ENCODE data around the gene NEU4.
A peak's percentile ranks its signal among the peaks of the same experiment; 100 is the strongest.
"Not testable (repeated sequence)": the region's sequence is repeated elsewhere in the genome, so short reads cannot be mapped to it uniquely, and the experiment has no call there.

The NEU4 gene

GRCh38 chr2:241813644-241814392, 4.8 kb downstream of the NEU4 start:
- no peak for DNase-seq (ENCODE audit: low read depth, low spot score)

- DNase-seq (ENCODE audit: low read depth, low spot score), result no peak
These were observed 5.3 kb downstream of the NEU4 start for GRCh38 chr2:241814393-241814642.

- DNase-seq (ENCODE audit: low read depth, low spot score), result no peak
These were observed 5.9 kb downstream of the NEU4 start for GRCh38 chr2:241814643-241815476.

GRCh38 chr2:241815477-241816430, 6.8 kb downstream of the NEU4 start:
- no peak for DNase-seq (ENCODE audit: low read depth, low spot score)

- DNase-seq (ENCODE audit: low read depth, low spot score), result no peak
These were observed 7.6 kb downstream of the NEU4 start for GRCh38 chr2:241816431-241817121.

GRCh38 chr2:241817126-241817820, 8.3 kb downstream of the NEU4 start:
- DNase-seq (ENCODE audit: low read depth, low spot score), result no peak

- DNase-seq (ENCODE audit: low read depth, low spot score), result not testable (repeated sequence)
These were observed 8.8 kb downstream of the NEU4 start for GRCh38 chr2:241817821-241818215.

GRCh38 chr2:241818229-241818942, 9.4 kb downstream of the NEU4 start:
- no peak for DNase-seq (ENCODE audit: low read depth, low spot score)

GRCh38 chr2:241818943-241819270, 9.9 kb downstream of the NEU4 start:
- no peak for DNase-seq (ENCODE audit: low read depth, low spot score)

- not testable (repeated sequence) for DNase-seq (ENCODE audit: low read depth, low spot score)
These were observed 11.1 kb downstream of the NEU4 start for GRCh38 chr2:241819947-241820624.

- no peak for DNase-seq (ENCODE audit: low read depth, low spot score)
These were observed 11.8 kb downstream of the NEU4 start for GRCh38 chr2:241820625-241821384.

GRCh38 chr2:241821460-241822263, 12.7 kb downstream of the NEU4 start:
- DNase-seq (ENCODE audit: low read depth, low spot score), result no peak

- no peak for DNase-seq (ENCODE audit: low read depth, low spot score)
These were observed 13.3 kb downstream of the NEU4 start for GRCh38 chr2:241822264-241822623.

GRCh38 chr2:241823531-241824437, 14.8 kb downstream of the NEU4 start:
- DNase-seq (ENCODE audit: low read depth, low spot score), result not testable (repeated sequence)

GRCh38 chr2:241827394-241827793, 18.4 kb downstream of the NEU4 start:
- no peak for DNase-seq (ENCODE audit: low read depth, low spot score)

- peak; percentile 44 for DNase-seq (ENCODE audit: low read depth, low spot score)
These were observed 24.2 kb downstream of the NEU4 start for GRCh38 chr2:241833101-241833663.

Measured in astrocyte of the hippocampus (primary cell).